HEK293T (cell line): ENCODE results near the gene SELENOS.

ENCODE experiments used
- BHLHE40 ChIP-seq: fragments of 450-650 bp; IDR thresholded peaks from 2 replicates; pipeline ENCODE4 v1.6.1; 2016; ENCODE audit warnings: mild to moderate bottlenecking, moderate library complexity, borderline replicate concordance
- ELF4 ChIP-seq: fragments of 450-650 bp; IDR thresholded peaks from 2 replicates; pipeline ENCODE4 v1.6.1; 2017; ENCODE audit warnings: antibody characterized with exemption
- HDGF ChIP-seq: fragments of 450-650 bp; IDR thresholded peaks from 2 replicates; pipeline ENCODE4 v1.6.1; 2017; ENCODE audit warnings: antibody characterized with exemption, borderline replicate concordance
- L3MBTL2 ChIP-seq: fragments of 450-650 bp; conservative IDR thresholded peaks from 2 replicates; pipeline ENCODE4 v1.6.1; 2016; ENCODE audit warnings: mild to moderate bottlenecking
- LEF1 ChIP-seq: fragments of 450-650 bp; IDR thresholded peaks from 2 replicates; pipeline ENCODE4 v1.6.1; 2017; ENCODE audit warnings: mild to moderate bottlenecking, borderline replicate concordance
- NFRKB ChIP-seq: fragments of 450-650 bp; IDR thresholded peaks from 2 replicates; pipeline ENCODE4 v1.6.1; 2016; ENCODE audit warnings: mild to moderate bottlenecking, moderate library complexity
- SUZ12 ChIP-seq: fragments of 450-650 bp; IDR thresholded peaks from 2 replicates; pipeline ENCODE4 v1.6.1; 2016; ENCODE audit warnings: mild to moderate bottlenecking
- ZNF384 ChIP-seq: fragments of 450-650 bp; IDR thresholded peaks from 2 replicates; pipeline ENCODE4 v1.6.1; 2016

DNA sequence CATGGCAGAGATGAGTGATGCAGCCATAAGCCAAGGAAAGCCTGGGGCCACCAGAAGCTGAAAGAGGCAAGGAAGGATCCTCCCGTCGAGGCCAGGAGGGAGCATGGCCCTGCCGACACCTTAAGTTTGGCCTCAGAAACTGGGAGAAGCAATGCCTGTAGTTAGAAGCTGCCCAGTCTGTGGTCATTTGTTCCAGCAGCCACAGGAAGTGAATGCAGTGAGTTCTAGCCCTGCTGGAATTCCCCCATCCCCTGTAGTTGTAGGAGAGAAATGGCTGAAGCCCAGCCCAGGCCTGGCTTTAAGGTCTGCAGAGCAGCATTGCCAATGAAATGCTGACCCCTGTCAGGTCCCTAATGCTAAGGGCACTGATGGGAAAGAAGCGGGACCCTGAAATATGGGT is 13.3 kb downstream of the SELENOS start:
- no peak for TF ChIP-seq LEF1
- no peak for TF ChIP-seq BHLHE40
- TF ChIP-seq HDGF = no peak
- TF ChIP-seq NFRKB = no peak
- TF ChIP-seq ZNF384 = no peak
- TF ChIP-seq SUZ12 = no peak
- TF ChIP-seq ELF4 = no peak
- no peak for TF ChIP-seq L3MBTL2
